IMR-90 (cell line): ENCODE results near the gene RELN. TPM values are rescaled to one million over a fixed set of nuclear protein-coding genes. Genes with fewer than 3 reads are reported as not detected.

Experiments
- ATAC-seq: fragments of 200-7000 bp; cut with Tn5 transposase; 2 replicates; pipeline ENCODE4 v1.9.1; 2020; ENCODE audit warnings: low read depth, mild to moderate bottlenecking, moderate library complexity
- BruUV-seq: library from RNA; stranded (reverse); fragments of 400-500 nt; replicated peaks from 2 replicates; lab custom pipeline; 2021; lab: Mats Ljungman, UMichigan
- CTCF ChIA-PET: fragments of 300-600 bp; formaldehyde crosslinking; extraction: SDS; loops from one replicate; lab custom pipeline; 2021; ENCODE audit warnings: antibody characterized with exemption; lab: Yijun Ruan, JAX
- POLR2A ChIA-PET: fragments of 300-600 bp; sonication (Branson Sonifier 250); formaldehyde crosslinking; loops from one replicate; lab custom pipeline; 2022; ENCODE audit warnings: antibody characterized with exemption; ENCODE audit not compliant: unreplicated experiment; lab: Charles Lee
- DNase-seq: peaks from one replicate; pipeline ENCODE4 v3.0.0; 2013
- H2AFZ ChIP-seq: replicated peaks from 2 replicates; pipeline ENCODE3; 2013; ENCODE audit warnings: low read length, mild to moderate bottlenecking; ENCODE audit not compliant: poor library complexity
- H2AK5ac ChIP-seq: 2 replicates; pipeline ENCODE4 v1.6.1; 2013; ENCODE audit warnings: low read depth, low read length, inconsistent platforms
- H2AK9ac ChIP-seq: replicated peaks from 2 replicates; pipeline ENCODE3; 2013; ENCODE audit warnings: mild to moderate bottlenecking, low read depth, low read length, moderate library complexity; ENCODE audit not compliant: poor library complexity
- H2BK120ac ChIP-seq: 2 replicates; pipeline ENCODE4 v1.6.1; 2013; ENCODE audit warnings: low read depth, low read length, inconsistent platforms
- H2BK15ac ChIP-seq: 3 replicates; pipeline ENCODE4 v1.6.1; 2013; ENCODE audit warnings: low read depth, low read length, inconsistent platforms
- H2BK20ac ChIP-seq: 2 replicates; pipeline ENCODE4 v1.6.1; 2013; ENCODE audit warnings: low read depth, mild to moderate bottlenecking, inconsistent platforms, low read length, moderate library complexity
- H2BK5ac ChIP-seq: 2 replicates; pipeline ENCODE4 v1.6.1; 2013; ENCODE audit warnings: mild to moderate bottlenecking, low read depth, low read length, inconsistent platforms; ENCODE audit not compliant: poor library complexity, severe bottlenecking
- H3K14ac ChIP-seq: replicated peaks from 2 replicates; pipeline ENCODE4 v1.6.1; 2013; ENCODE audit warnings: low read depth, low read length, inconsistent platforms
- H3K18ac ChIP-seq: 2 replicates; pipeline ENCODE4 v1.6.1; 2013; ENCODE audit warnings: low read depth, low read length, control low read depth
- H3K23ac ChIP-seq: 2 replicates; pipeline ENCODE4 v1.6.1; 2013; ENCODE audit warnings: low read depth, low read length, inconsistent platforms
- H3K27ac ChIP-seq: 2 replicates; pipeline ENCODE4 v1.5.1; 2013; ENCODE audit warnings: mild to moderate bottlenecking, control low read depth, low read length; ENCODE audit not compliant: insufficient read depth
- H3K27me3 ChIP-seq: 2 replicates; pipeline ENCODE4 v1.6.1; 2013; ENCODE audit warnings: low read length; ENCODE audit not compliant: control insufficient read depth, insufficient read depth
- H3K36me3 ChIP-seq: 2 replicates; pipeline ENCODE4 v1.6.1; 2013; ENCODE audit warnings: low read length, mixed read lengths; ENCODE audit not compliant: control insufficient read depth, insufficient read depth
- H3K4ac ChIP-seq: 2 replicates; pipeline ENCODE4 v1.6.1; 2013; ENCODE audit warnings: low read depth, low read length, inconsistent platforms
- H3K4me1 ChIP-seq: 2 replicates; pipeline ENCODE4 v1.6.1; 2013; ENCODE audit warnings: low read length, mixed read lengths; ENCODE audit not compliant: control insufficient read depth, insufficient read depth
- H3K4me2 ChIP-seq: 2 replicates; pipeline ENCODE4 v1.6.1; 2013; ENCODE audit warnings: low read depth, mild to moderate bottlenecking, control low read depth, low read length, moderate library complexity
- H3K4me3 ChIP-seq: 2 replicates; pipeline ENCODE4 v1.5.1; 2013; ENCODE audit warnings: low read depth, mild to moderate bottlenecking, control low read depth, low read length, moderate library complexity; ENCODE audit not compliant: insufficient read depth
- H3K56ac ChIP-seq: 2 replicates; pipeline ENCODE4 v1.6.1; 2013; ENCODE audit warnings: low read length, inconsistent platforms; ENCODE audit not compliant: insufficient read depth; ENCODE audit errors: extremely low read depth
- H3K79me1 ChIP-seq, 2 experiments: 2 replicates each; pipeline ENCODE4 v1.6.1; 2013; ENCODE audit warnings: low read length in 2 of 2, inconsistent platforms in 1 of 2, low read depth in 1 of 2
- H3K9ac ChIP-seq: 2 replicates; pipeline ENCODE4 v1.6.1; 2013; ENCODE audit warnings: low read depth, low read length, control low read depth
- H3K9me1 ChIP-seq: 2 replicates; pipeline ENCODE4 v1.6.1; 2013; ENCODE audit warnings: low read length, inconsistent platforms; ENCODE audit not compliant: insufficient read depth
- H3K9me3 ChIP-seq: 2 replicates; pipeline ENCODE4 v1.6.1; 2013; ENCODE audit warnings: low read length; ENCODE audit not compliant: control insufficient read depth, insufficient read depth
- H4K20me1 ChIP-seq: 2 replicates; pipeline ENCODE4 v1.6.1; 2013; ENCODE audit warnings: low read length, inconsistent platforms; ENCODE audit not compliant: insufficient read depth
- H4K5ac ChIP-seq: 2 replicates; pipeline ENCODE4 v1.6.1; 2013; ENCODE audit warnings: mild to moderate bottlenecking, low read depth, low read length, control low read depth
- H4K8ac ChIP-seq, 2 experiments: 2 replicates each; pipeline ENCODE4 v1.6.1; 2013; ENCODE audit warnings: low read depth in 2 of 2, low read length in 2 of 2, control low read depth in 1 of 2, inconsistent platforms in 1 of 2
- H4K91ac ChIP-seq: 2 replicates; pipeline ENCODE4 v1.6.1; 2013; ENCODE audit warnings: low read depth, low read length, inconsistent platforms; ENCODE audit not compliant: insufficient read depth
- BHLHE40 ChIP-seq: fragments of 150-350 bp; IDR thresholded peaks from 2 replicates; pipeline ENCODE4 v1.6.1; 2016; ENCODE audit warnings: mild to moderate bottlenecking, low read depth, low read length
- CEBPB ChIP-seq: IDR thresholded peaks from 2 replicates; pipeline ENCODE4 v1.6.1; 2012; ENCODE audit warnings: low read depth, low read length, improper control_type of control experiment
- CTCF ChIP-seq: conservative IDR thresholded peaks from 2 replicates; pipeline ENCODE4 v1.5.1; 2012; ENCODE audit warnings: mild to moderate bottlenecking, low read depth, low read length, improper control_type of control experiment
- MAFK ChIP-seq: IDR thresholded peaks from 2 replicates; pipeline ENCODE4 v1.6.1; 2012; ENCODE audit warnings: low read depth, low read length, improper control_type of control experiment
- MXI1 ChIP-seq: IDR thresholded peaks from 2 replicates; pipeline ENCODE4 v1.6.1; 2012; ENCODE audit warnings: low read depth, mild to moderate bottlenecking, low read length, moderate library complexity, borderline replicate concordance
- RCOR1 ChIP-seq: IDR thresholded peaks from 2 replicates; pipeline ENCODE4 v1.6.1; 2012; ENCODE audit warnings: mild to moderate bottlenecking, low read length, improper control_type of control experiment; ENCODE audit not compliant: insufficient replicate concordance
- WGBS, 2 experiments: methylation state at CpG; one replicate each; pipeline versions ENCODE4 v1.1.5 to v1.1.7; 2013; ENCODE audit warnings: missing lambda C conversion rate in 2 of 2; ENCODE audit not compliant: insufficient read length in 1 of 2; ENCODE audit errors: extremely low coverage in 2 of 2; 5-methylcytosine and 5-hydroxymethylcytosine counted together
- dilution Hi-C: fragments of 300-500 bp; cut with HindIII; formaldehyde crosslinking; loops from one replicate; pipeline ENCODE4 v1.14.3; 2018; ENCODE audit warnings: low sequenced_read_pairs; ENCODE audit not compliant: unreplicated experiment
- in situ Hi-C: fragments of 300-500 bp; cut with MboI; formaldehyde crosslinking; loops from 3 replicates; pipeline ENCODE4 v1.14.3; 2019; ENCODE audit warnings: low sequenced_read_pairs, inconsistent platforms, mixed read lengths
- intact Hi-C: fragments of 100-400 bp; cut with micrococcal nuclease; formaldehyde crosslinking; loops from 2 replicates; pipeline ENCODE4 v1.10.0; 2022
- polyA plus RNA-seq, 3 experiments: library from polyadenylated mRNA; depleted of rRNA; stranded (reverse); fragments of >200 nt; gene quantifications; 2 replicates each; pipeline ENCODE4 v1.2.3, GENCODE V29; 2012; ENCODE audit warnings: low replicate concordance in 1 of 3
- total RNA-seq: library from RNA; depleted of rRNA; stranded (reverse); fragments of >200 nt; gene quantifications from 2 replicates; pipeline ENCODE4 v1.2.3, GENCODE V29; 2012

The RELN gene
- total and polyA plus RNA-seq, 2 of the 4 experiments (the other 2 are of a cell fraction), result 14.7 to 23.7 TPM

GRCh38 chr7:103862302-103863035 is 127.0 kb downstream of the RELN start (continued):
- no peak for TF ChIP-seq CEBPB

GRCh38 chr7:103859709-103860108 is 129.7 kb downstream of the RELN start:
- H3K56ac ChIP-seq, result no peak overlapping the region

More at GRCh38 chr7:103859709-103860108, 129.7 kb downstream of the RELN start:
- dilution Hi-C loops (no loop called here), in situ Hi-C loops (no loop called here), intact Hi-C loops (no loop called here)
- H2AK9ac ChIP-seq, result no peak overlapping the region
- H3K23ac ChIP-seq, result no peak overlapping the region
- no peak overlapping the region for H4K5ac ChIP-seq
- no peak overlapping the region for H3K4me2 ChIP-seq
- H3K9ac ChIP-seq, result no peak overlapping the region
- no peak overlapping the region for H4K8ac ChIP-seq
- ChIA-PET POLR2A (no interaction called here), CTCF (no interaction called here)
- peak; percentile 35 for DNase-seq
- no peak overlapping the region for H3K18ac ChIP-seq
- H4K20me1 ChIP-seq, result no peaks in the 10 kb centered on the region
- H2BK15ac ChIP-seq, result no peak overlapping the region
- H3K4me1 ChIP-seq, result peaks cover 4% of the 10 kb centered on the region
- peaks cover 4% of the 10 kb centered on the region; the same call in 1 of the 2 replicates for H3K9me1 ChIP-seq
- no peak overlapping the region for H2AK5ac ChIP-seq
- TF ChIP-seq MXI1 (no peak), RCOR1 (no peak), BHLHE40 (no peak), MAFK (no peak), CTCF (no peak)
- no peak overlapping the region for H3K4me3 ChIP-seq
- no peak overlapping the region for H3K4ac ChIP-seq
- no peak overlapping the region for H3K27ac ChIP-seq
- WGBS, 2 experiments, result no CpG with 5 or more reads among the region's 3 CpGs
- no peaks in the 10 kb centered on the region for H3K9me3 ChIP-seq
- no peak overlapping the region for H3K14ac ChIP-seq
- no peak overlapping the region for H2AFZ ChIP-seq
- BruUV-seq, result no TSS peak
- no peak overlapping the region for H2BK120ac ChIP-seq
- ATAC-seq, result peak; percentile 81
- no peak overlapping the region for H2BK20ac ChIP-seq
- no peaks in the 10 kb centered on the region for H3K36me3 ChIP-seq
- peak overlapping the region; percentile 65 for H2BK5ac ChIP-seq
- H3K27me3 ChIP-seq, result no peaks in the 10 kb centered on the region
- peaks cover 0 to 4% of the 10 kb centered on the region in 2 experiments; a peak in 1 of 4 replicates for H3K79me1 ChIP-seq
- H4K91ac ChIP-seq, result no peak overlapping the region
